HepG2 (cell line): ENCODE measurements around the gene PACS1. TPM values are rescaled to one million over a fixed set of nuclear protein-coding genes. Genes with fewer than 3 reads are reported as not detected.

Experiments used
- AGO2 ChIP-seq: fragments of 200-400 bp; formaldehyde crosslinking; optimal IDR thresholded peaks from 2 replicates; pipeline ENCODE3; 2017; ENCODE audit warnings: mild to moderate bottlenecking, low read depth, low read length, moderate library complexity
- ARID5B ChIP-seq: IDR thresholded peaks from 2 replicates; pipeline ENCODE4 v1.4.0; 2020; ENCODE audit warnings: mild to moderate bottlenecking, missing genetic modification reagents
- CAMTA2 ChIP-seq: sonication (generic); formaldehyde crosslinking; IDR thresholded peaks from 2 replicates; pipeline ENCODE4 v1.4.0; 2020; ENCODE audit warnings: mild to moderate bottlenecking, missing genetic modification reagents, borderline replicate concordance
- CBFB ChIP-seq: sonication (generic); formaldehyde crosslinking; IDR thresholded peaks from 2 replicates; pipeline ENCODE4 v1.4.0; 2020; ENCODE audit warnings: missing genetic modification reagents
- EHMT2 ChIP-seq: fragments of 200-600 bp; sonication (generic); IDR thresholded peaks from 2 replicates; pipeline ENCODE4 v1.7.0; 2017; ENCODE audit warnings: antibody characterized with exemption, low read depth, low read length, borderline replicate concordance
- HOXD1 ChIP-seq: sonication (generic); formaldehyde crosslinking; IDR thresholded peaks from 2 replicates; pipeline ENCODE4 v1.5.0; 2020; ENCODE audit warnings: missing genetic modification reagents
- IKZF1 ChIP-seq: fragments of 450-650 bp; IDR thresholded peaks from 2 replicates; pipeline ENCODE4 v1.7.1; 2016
- MIXL1 ChIP-seq: IDR thresholded peaks from 2 replicates; pipeline ENCODE4 v1.6.1; 2016
- PRDM4 ChIP-seq: sonication (generic); formaldehyde crosslinking; IDR thresholded peaks from 2 replicates; pipeline ENCODE4 v1.9.0; 2021; ENCODE audit warnings: missing genetic modification reagents, borderline replicate concordance
- TBX2 ChIP-seq: sonication (generic); formaldehyde crosslinking; IDR thresholded peaks from 2 replicates; pipeline ENCODE4 v1.5.0; 2020; ENCODE audit warnings: missing genetic modification reagents, mild to moderate bottlenecking, borderline replicate concordance
- TFDP1 ChIP-seq: IDR thresholded peaks from 2 replicates; pipeline ENCODE4 v1.6.1; 2016; ENCODE audit warnings: missing compliant biosample characterization, missing genetic modification reagents, borderline replicate concordance
- ZFP41 ChIP-seq: sonication (generic); formaldehyde crosslinking; IDR thresholded peaks from 2 replicates; pipeline ENCODE4 v1.4.0; 2020; ENCODE audit warnings: mild to moderate bottlenecking, missing genetic modification reagents, borderline replicate concordance
- ZFP90 ChIP-seq: sonication (generic); formaldehyde crosslinking; IDR thresholded peaks from 2 replicates; pipeline ENCODE4 v1.8.0; 2022; ENCODE audit warnings: missing genetic modification reagents, mild to moderate bottlenecking, inconsistent platforms, borderline replicate concordance
- ZFP91 ChIP-seq: sonication (generic); formaldehyde crosslinking; IDR thresholded peaks from 2 replicates; pipeline ENCODE4 v1.9.0; 2022; ENCODE audit warnings: missing genetic modification reagents, mild to moderate bottlenecking, borderline replicate concordance
- ZNF354B ChIP-seq: sonication (generic); formaldehyde crosslinking; IDR thresholded peaks from 2 replicates; pipeline ENCODE4 v1.8.0; 2022; ENCODE audit warnings: mild to moderate bottlenecking, missing genetic modification reagents
- ZNF546 ChIP-seq: sonication (generic); formaldehyde crosslinking; conservative IDR thresholded peaks from 2 replicates; pipeline ENCODE4 v1.8.1; 2023; ENCODE audit warnings: mild to moderate bottlenecking, missing genetic modification reagents
- ZNF746 ChIP-seq: sonication (generic); formaldehyde crosslinking; IDR thresholded peaks from 2 replicates; pipeline ENCODE4 v1.8.0; 2022; ENCODE audit warnings: mild to moderate bottlenecking, missing genetic modification reagents
- ZNF75D ChIP-seq: sonication (generic); formaldehyde crosslinking; IDR thresholded peaks from 2 replicates; pipeline ENCODE4 v1.8.1; 2023; ENCODE audit warnings: missing genetic modification reagents, mild to moderate bottlenecking, borderline replicate concordance
- polyA plus RNA-seq, 8 experiments: library from polyadenylated mRNA; depleted of rRNA in 3 of 8; stranded (reverse) in 7 of 8; unstranded in 1 of 8; fragments of >200 nt; fragmentation: Illumina TruSeq in 4 of 8; extraction: Trizol in 4 of 8; gene quantifications; 2 replicates each; pipeline versions ENCODE4 v1.2.1 to v1.2.3, GENCODE V29; 2011 to 2016; ENCODE audit warnings: low read depth in 4 of 8, missing spikeins in 1 of 8, mixed read lengths in 1 of 8; ENCODE audit not compliant: insufficient read depth in 1 of 8
- total RNA-seq, 5 experiments: library from RNA; depleted of rRNA; stranded (reverse); fragments of >200 nt; fragmentation: Illumina TruSeq; extraction: Trizol; gene quantifications; 2 replicates each; pipeline ENCODE4 v1.2.3, GENCODE V29; 2016; ENCODE audit warnings: low read depth in 1 of 5

Gene PACS1
- total and polyA plus RNA-seq, 2 of the 13 experiments (the other 11 are each of a cell fraction or from before 2014, with no cell fraction given): 7.6 to 8.6 TPM

- TF ChIP-seq TBX2 (CRISPR knock-in tag): no peak; the same call in 1 of the 2 replicates
- no peak for TF ChIP-seq IKZF1
- TF ChIP-seq ARID5B (CRISPR knock-in tag): peak; percentile 58
- TF ChIP-seq ZFP90: 0 out of 2 replicates have a peak, but pooled peaks have one; percentile 71
- 0 out of 2 replicates have a peak, but pooled peaks have one; percentile 50 for TF ChIP-seq ZNF746 (CRISPR knock-in tag)
- peak; percentile 82 for TF ChIP-seq AGO2
- peak; percentile 46; the same call in 1 of the 2 replicates for TF ChIP-seq ZFP41 (CRISPR knock-in tag)
- no peak; the same call in 1 of the 2 replicates for TF ChIP-seq CAMTA2 (CRISPR knock-in tag)
- TF ChIP-seq TFDP1 (CRISPR knock-in tag): no peak
- 0 out of 2 replicates have a peak, but pooled peaks have one; percentile 25 for TF ChIP-seq ZNF546 (CRISPR knock-in tag)
- no peak for TF ChIP-seq HOXD1 (CRISPR knock-in tag)
- TF ChIP-seq PRDM4 (CRISPR knock-in tag): peak; percentile 49; the same call in 1 of the 2 replicates
- peak; percentile 59; the same call in 1 of the 2 replicates for TF ChIP-seq ZNF75D
- no peak; the same call in 1 of the 2 replicates for TF ChIP-seq CBFB (CRISPR knock-in tag)
- TF ChIP-seq MIXL1 (CRISPR knock-in tag): peak; percentile 28; the same call in 1 of the 2 replicates
- TF ChIP-seq ZFP91 (CRISPR knock-in tag): peak; percentile 71; the same call in 1 of the 2 replicates
- no peak for TF ChIP-seq EHMT2
- 0 out of 2 replicates have a peak, but pooled peaks have one; percentile 57 for TF ChIP-seq ZNF354B (CRISPR knock-in tag)
These were observed 219.7 kb downstream of the PACS1 start (continued) for GRCh38 chr11:66289548-66290329.
